HEK293 (cell line): ENCODE data around the gene PPP2R2D.

ENCODE experiments used
- CTCF ChIA-PET: fragments of 350-600 bp; formaldehyde crosslinking; extraction: SDS; loops from one replicate; lab custom pipeline; 2021; ENCODE audit warnings: antibody characterized with exemption; lab: Yijun Ruan, JAX
- POLR2A ChIA-PET: fragments of 300-600 bp; formaldehyde crosslinking; extraction: SDS; loops from one replicate; lab custom pipeline; 2020; ENCODE audit warnings: antibody characterized with exemption, inconsistent platforms; lab: Yijun Ruan, JAX
- H3K27ac ChIP-seq: fragments of 200-500 bp; sonication (Bioruptor generic); 2 replicates; pipeline ENCODE4 v1.5.1; 2014; ENCODE audit warnings: low read depth, low read length, control low read depth, inconsistent platforms; ENCODE audit errors: extremely low read depth
- H3K36me3 ChIP-seq, 2 experiments: fragments of 200-500 bp in 1 of 2; sonication (Bioruptor generic) in 1 of 2; 1 replicate in 1 of 2; 2 replicates in 1 of 2; pipeline ENCODE4 v1.5.1; 2014 to 2017; ENCODE audit warnings: inconsistent platforms in 2 of 2, low read length in 2 of 2; ENCODE audit not compliant: control insufficient read depth in 2 of 2, insufficient read depth in 1 of 2
- H3K4me1 ChIP-seq: fragments of 200-500 bp; sonication (Bioruptor generic); 2 replicates; pipeline ENCODE4 v1.5.1; 2014; ENCODE audit warnings: mild to moderate bottlenecking, low read length, inconsistent platforms; ENCODE audit not compliant: control insufficient read depth, insufficient read depth
- H3K4me3 ChIP-seq: 2 replicates; pipeline ENCODE4 v1.5.1; 2011; ENCODE audit warnings: low read depth, mild to moderate bottlenecking, control low read depth, low read length, moderate library complexity
- H3K9me3 ChIP-seq: fragments of 200-500 bp; sonication (Bioruptor generic); 2 replicates; pipeline ENCODE4 v1.5.1; 2014; ENCODE audit warnings: low read depth, low read length, inconsistent platforms; ENCODE audit not compliant: control insufficient read depth, insufficient read depth
- GLI2 ChIP-seq: fragments of 450-650 bp; formaldehyde crosslinking; IDR thresholded peaks from 2 replicates; pipeline ENCODE4; 2017; ENCODE audit warnings: missing biosample characterization, missing genetic modification characterization, low read depth, borderline replicate concordance
- KLF8 ChIP-seq: fragments of 450-650 bp; formaldehyde crosslinking; IDR thresholded peaks from 2 replicates; pipeline ENCODE4 v1.5.1; 2016; ENCODE audit warnings: missing biosample characterization, missing genetic modification characterization
- KLF9 ChIP-seq: fragments of 450-650 bp; formaldehyde crosslinking; IDR thresholded peaks from 2 replicates; pipeline ENCODE4 v1.5.1; 2016; ENCODE audit warnings: missing biosample characterization, missing genetic modification characterization, low read depth
- MEIS1 ChIP-seq: sonication (generic); formaldehyde crosslinking; IDR thresholded peaks from 2 replicates; pipeline ENCODE4 v1.8.1; 2022; ENCODE audit warnings: missing genetic modification reagents, mild to moderate bottlenecking, borderline replicate concordance
- MYNN ChIP-seq: fragments of 450-650 bp; formaldehyde crosslinking; IDR thresholded peaks from 2 replicates; pipeline ENCODE4 v1.5.1; 2016; ENCODE audit warnings: missing biosample characterization, missing genetic modification characterization, borderline replicate concordance
- SALL2 ChIP-seq: fragments of 450-650 bp; formaldehyde crosslinking; IDR thresholded peaks from 2 replicates; pipeline ENCODE4 v1.5.0; 2017; ENCODE audit warnings: missing biosample characterization, mild to moderate bottlenecking, missing genetic modification characterization, borderline replicate concordance
- SCRT1 ChIP-seq: fragments of 450-650 bp; formaldehyde crosslinking; IDR thresholded peaks from 2 replicates; pipeline ENCODE4 v1.5.1; 2016; ENCODE audit warnings: missing biosample characterization, missing genetic modification characterization, borderline replicate concordance
- SETDB1 ChIP-seq: IDR thresholded peaks from one replicate; pipeline ENCODE4 v1.6.1; 2017; ENCODE audit warnings: mild to moderate bottlenecking, low read length, moderate library complexity, mixed read lengths; ENCODE audit not compliant: insufficient read length
- YY2 ChIP-seq: fragments of 450-650 bp; formaldehyde crosslinking; IDR thresholded peaks from 2 replicates; pipeline ENCODE4 v1.5.1; 2016; ENCODE audit warnings: missing biosample characterization, missing genetic modification characterization
- ZBTB48 ChIP-seq: fragments of 450-650 bp; formaldehyde crosslinking; IDR thresholded peaks from 2 replicates; pipeline ENCODE4 v1.5.1; 2016; ENCODE audit warnings: missing biosample characterization, missing genetic modification characterization
- ZBTB8A ChIP-seq: fragments of 450-650 bp; formaldehyde crosslinking; IDR thresholded peaks from 2 replicates; pipeline ENCODE4 v1.5.1; 2016; ENCODE audit warnings: missing biosample characterization, missing genetic modification characterization
- ZFP3 ChIP-seq: fragments of 450-650 bp; formaldehyde crosslinking; IDR thresholded peaks from 2 replicates; pipeline ENCODE4 v1.5.1; 2016; ENCODE audit warnings: low read depth, missing biosample characterization, missing genetic modification characterization
- ZNF132 ChIP-seq: fragments of 450-650 bp; formaldehyde crosslinking; IDR thresholded peaks from 2 replicates; pipeline ENCODE4 v1.5.1; 2017; ENCODE audit warnings: missing biosample characterization, missing genetic modification characterization, borderline replicate concordance
- ZNF169 ChIP-seq: fragments of 450-650 bp; formaldehyde crosslinking; IDR thresholded peaks from 2 replicates; pipeline ENCODE4 v1.5.1; 2016; ENCODE audit warnings: missing biosample characterization, missing genetic modification characterization
- ZNF2 ChIP-seq: fragments of 450-650 bp; formaldehyde crosslinking; IDR thresholded peaks from 2 replicates; pipeline ENCODE4 v1.5.1; 2016; ENCODE audit warnings: missing biosample characterization, missing genetic modification characterization
- ZNF214 ChIP-seq: fragments of 450-650 bp; formaldehyde crosslinking; IDR thresholded peaks from 2 replicates; pipeline ENCODE4 v1.5.1; 2017; ENCODE audit warnings: missing biosample characterization, mild to moderate bottlenecking, missing genetic modification characterization, borderline replicate concordance
- ZNF404 ChIP-seq: fragments of 450-650 bp; formaldehyde crosslinking; IDR thresholded peaks from 2 replicates; pipeline ENCODE4 v1.5.1; 2017; ENCODE audit warnings: missing biosample characterization, missing genetic modification characterization
- ZNF48 ChIP-seq: fragments of 450-650 bp; formaldehyde crosslinking; IDR thresholded peaks from 2 replicates; pipeline ENCODE4 v1.5.1; 2016; ENCODE audit warnings: missing biosample characterization, missing genetic modification characterization
- ZNF501 ChIP-seq: fragments of 450-650 bp; formaldehyde crosslinking; IDR thresholded peaks from 2 replicates; pipeline ENCODE4 v1.5.1; 2016; ENCODE audit warnings: missing biosample characterization, missing genetic modification characterization
- ZNF521 ChIP-seq: fragments of 450-650 bp; formaldehyde crosslinking; IDR thresholded peaks from 2 replicates; pipeline ENCODE4 v1.5.1; 2017; ENCODE audit warnings: missing biosample characterization, mild to moderate bottlenecking, missing genetic modification characterization
- ZNF560 ChIP-seq: fragments of 450-650 bp; formaldehyde crosslinking; IDR thresholded peaks from 2 replicates; pipeline ENCODE4 v1.5.1; 2017; ENCODE audit warnings: missing biosample characterization, missing genetic modification characterization, borderline replicate concordance
- ZNF626 ChIP-seq: fragments of 450-650 bp; sonication (Bioruptor Pico); formaldehyde crosslinking; IDR thresholded peaks from 2 replicates; pipeline ENCODE4 v1.5.1; 2018; ENCODE audit warnings: missing biosample characterization, missing genetic modification characterization, inconsistent platforms
- ZNF776 ChIP-seq: fragments of 450-650 bp; formaldehyde crosslinking; IDR thresholded peaks from 2 replicates; pipeline ENCODE4 v1.5.0; 2017; ENCODE audit warnings: missing biosample characterization, missing genetic modification characterization, borderline replicate concordance
- ZSCAN23 ChIP-seq: fragments of 450-650 bp; formaldehyde crosslinking; IDR thresholded peaks from 2 replicates; pipeline ENCODE4 v1.5.1; 2016; ENCODE audit warnings: missing biosample characterization, missing genetic modification characterization
- TF ChIP-seq, protein P1 (sequence below): fragments of 450-650 bp; formaldehyde crosslinking; IDR thresholded peaks from 2 replicates; pipeline ENCODE4 v1.5.1; 2016; ENCODE audit warnings: missing biosample characterization, missing genetic modification characterization
- TF ChIP-seq, protein P2 (sequence below): fragments of 450-650 bp; formaldehyde crosslinking; optimal IDR thresholded peaks from 2 replicates; pipeline ENCODE3; 2016; ENCODE audit warnings: missing biosample characterization, mild to moderate bottlenecking, missing genetic modification characterization
- TF ChIP-seq, protein P3 (sequence below): fragments of 450-650 bp; formaldehyde crosslinking; IDR thresholded peaks from 2 replicates; pipeline ENCODE4; 2016; ENCODE audit warnings: missing biosample characterization, missing genetic modification characterization
- TF ChIP-seq, protein P4 (sequence below): fragments of 450-650 bp; IDR thresholded peaks from 2 replicates; pipeline ENCODE4 v1.5.1; 2018; ENCODE audit warnings: missing biosample characterization, missing genetic modification characterization

Gene PPP2R2D

DNA sequence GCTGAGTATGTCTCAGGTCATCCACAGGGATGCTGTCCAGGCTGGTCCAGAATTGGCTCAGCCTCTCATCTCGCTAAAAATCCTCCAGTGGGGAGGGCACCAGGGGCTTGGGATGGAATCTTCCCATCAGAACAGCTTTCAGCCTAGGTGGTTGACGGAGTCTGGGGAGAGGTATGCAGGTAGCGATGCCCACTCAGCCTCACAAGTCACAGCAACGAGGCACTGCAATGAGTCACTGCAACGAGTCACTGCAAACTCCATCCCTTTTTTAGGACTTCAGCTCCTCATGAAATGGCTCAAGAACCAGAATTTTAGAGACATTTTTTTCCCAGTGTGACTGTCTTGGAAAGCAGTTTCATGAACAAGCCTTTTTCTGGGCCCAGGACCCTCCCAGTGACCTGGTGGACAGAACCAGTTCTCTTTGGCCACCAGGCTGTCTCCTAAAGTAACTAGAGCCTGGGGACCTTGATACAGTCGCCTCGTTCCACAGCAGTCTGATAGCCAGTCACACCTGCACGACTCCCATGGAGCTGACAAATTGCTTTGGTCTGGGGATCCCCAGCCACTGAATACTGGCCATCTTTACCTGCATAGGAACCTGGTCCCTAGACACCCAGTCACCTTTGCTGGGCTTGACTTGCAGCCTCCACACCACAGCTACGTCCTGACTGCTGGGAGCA, 41.3 kb upstream of the PPP2R2D start (continued):
- TF ChIP-seq SALL2 (no peak), GLI2 (tag by site-specific recombination) (no peak), MYNN (tag by site-specific recombination) (no peak), ZNF776 (tag by site-specific recombination) (no peak), ZFP3 (tag by site-specific recombination) (no peak)

DNA sequence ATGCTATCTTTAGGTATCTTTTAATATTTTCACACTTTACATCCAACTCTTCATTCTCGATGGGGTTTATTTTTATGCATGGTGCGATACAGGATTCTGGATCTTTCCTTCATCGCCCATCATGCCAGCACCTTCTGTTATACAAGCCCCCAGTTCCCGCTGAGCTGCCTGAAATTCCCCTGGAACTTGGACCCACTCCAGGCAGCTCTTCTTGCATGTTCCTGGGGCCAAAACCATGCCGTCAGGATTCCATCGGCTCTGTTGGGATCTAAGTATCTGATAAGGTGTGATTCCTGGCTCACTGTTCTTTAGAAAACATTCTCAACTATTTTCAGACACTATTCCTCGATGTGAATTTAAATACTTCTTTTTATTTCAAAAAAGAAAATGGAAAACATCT, 40.5 kb upstream of the PPP2R2D start:
- TF ChIP-seq GLI2 (tag by site-specific recombination) = no peak
- TF ChIP-seq KLF8 = no peak
- TF ChIP-seq, protein P1, sequence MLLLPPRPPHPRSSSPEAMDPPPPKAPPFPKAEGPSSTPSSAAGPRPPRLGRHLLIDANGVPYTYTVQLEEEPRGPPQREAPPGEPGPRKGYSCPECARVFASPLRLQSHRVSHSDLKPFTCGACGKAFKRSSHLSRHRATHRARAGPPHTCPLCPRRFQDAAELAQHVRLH (tag by site-specific recombination) = no peak
- no peak for TF ChIP-seq SETDB1
- no peak for TF ChIP-seq ZNF214 (tag by site-specific recombination)
- TF ChIP-seq ZNF404 = no peak
- no peak for TF ChIP-seq MEIS1 (CRISPR knock-in tag)
- no peak for TF ChIP-seq KLF9 (tag by site-specific recombination)
- no peak for TF ChIP-seq ZNF2
- TF ChIP-seq, protein P2, sequence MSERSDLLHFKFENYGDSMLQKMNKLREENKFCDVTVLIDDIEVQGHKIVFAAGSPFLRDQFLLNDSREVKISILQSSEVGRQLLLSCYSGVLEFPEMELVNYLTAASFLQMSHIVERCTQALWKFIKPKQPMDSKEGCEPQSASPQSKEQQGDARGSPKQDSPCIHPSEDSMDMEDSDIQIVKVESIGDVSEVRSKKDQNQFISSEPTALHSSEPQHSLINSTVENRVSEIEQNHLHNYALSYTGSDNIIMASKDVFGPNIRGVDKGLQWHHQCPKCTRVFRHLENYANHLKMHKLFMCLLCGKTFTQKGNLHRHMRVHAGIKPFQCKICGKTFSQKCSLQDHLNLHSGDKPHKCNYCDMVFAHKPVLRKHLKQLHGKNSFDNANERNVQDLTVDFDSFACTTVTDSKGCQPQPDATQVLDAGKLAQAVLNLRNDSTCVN (tag by site-specific recombination) = no peak
- TF ChIP-seq, protein P3, sequence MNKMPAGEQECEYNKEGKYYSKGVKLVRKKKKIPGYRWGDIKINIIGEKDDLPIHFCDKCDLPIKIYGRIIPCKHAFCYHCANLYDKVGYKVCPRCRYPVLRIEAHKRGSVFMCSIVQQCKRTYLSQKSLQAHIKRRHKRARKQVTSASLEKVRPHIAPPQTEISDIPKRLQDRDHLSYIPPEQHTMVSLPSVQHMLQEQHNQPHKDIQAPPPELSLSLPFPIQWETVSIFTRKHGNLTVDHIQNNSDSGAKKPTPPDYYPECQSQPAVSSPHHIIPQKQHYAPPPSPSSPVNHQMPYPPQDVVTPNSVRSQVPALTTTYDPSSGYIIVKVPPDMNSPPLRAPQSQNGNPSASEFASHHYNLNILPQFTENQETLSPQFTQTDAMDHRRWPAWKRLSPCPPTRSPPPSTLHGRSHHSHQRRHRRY = no peak
- TF ChIP-seq ZNF132 (tag by site-specific recombination) = no peak
- no peaks in the 10 kb centered on the region for H3K36me3 ChIP-seq
- ChIA-PET POLR2A (no interaction called here), CTCF (interaction anchor here (0.6 to 1.4 kb wide), 2 partner anchors 14 to 143 kb away, joined by 4 to 6 read pairs; no protein-coding TSS in a partner anchor)
- no peak overlapping the region for H3K27ac ChIP-seq
- no peak overlapping the region for H3K4me3 ChIP-seq
- H3K9me3 ChIP-seq = no peaks in the 10 kb centered on the region
- H3K4me1 ChIP-seq = no peaks in the 10 kb centered on the region

DNA sequence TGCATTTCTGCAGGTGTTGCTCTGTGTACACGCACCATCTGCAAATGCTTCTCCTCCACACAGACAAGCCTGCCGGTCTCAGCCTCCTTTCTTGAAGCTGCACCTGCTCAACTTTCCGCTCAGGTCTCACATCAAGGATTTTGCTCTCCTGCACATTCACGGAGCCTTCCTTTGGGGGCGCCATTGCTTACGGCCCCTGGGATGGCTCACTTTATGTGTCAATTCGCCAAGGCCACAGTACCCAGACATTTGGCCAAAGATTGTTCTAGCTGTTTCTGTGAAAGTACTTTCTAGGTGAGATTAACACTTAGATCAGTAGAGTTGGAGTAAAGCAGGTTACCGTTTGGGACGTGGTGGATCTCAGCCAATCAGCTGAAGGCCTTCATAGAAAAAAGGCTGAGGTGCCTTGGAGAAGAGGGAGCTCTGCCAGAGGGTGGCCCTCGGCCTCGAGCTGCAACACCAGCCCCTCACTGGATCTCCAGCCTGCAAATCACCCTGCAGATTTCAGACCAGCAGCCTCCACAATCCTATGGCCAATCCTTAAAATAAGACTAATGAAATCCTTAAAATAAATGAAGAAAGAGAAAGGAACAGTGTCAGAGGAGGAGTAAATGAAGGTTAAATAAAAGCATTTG, 39.9 kb upstream of the PPP2R2D start:
- Histone ChIP-seq H3K4me1 (no peaks in the 10 kb centered on the region), H3K4me3 (no peak overlapping the region), H3K9me3 (no peaks in the 10 kb centered on the region), H3K27ac (no peak overlapping the region), H3K36me3 (no peaks in the 10 kb centered on the region)
- ChIA-PET CTCF (interaction anchor here (0.6 to 1.4 kb wide), 4 partner anchors 13 to 632 kb away, joined by 3 to 6 read pairs (median 4); no protein-coding TSS in a partner anchor), POLR2A (no interaction called here)
- TF ChIP-seq ZNF521 (tag by site-specific recombination) (no peak), SCRT1 (tag by site-specific recombination) (no peak), ZBTB8A (tag by site-specific recombination) (no peak), MEIS1 (CRISPR knock-in tag) (no peak), ZNF560 (tag by site-specific recombination) (no peak), YY2 (tag by site-specific recombination) (no peak), ZNF626 (no peak), ZBTB48 (tag by site-specific recombination) (no peak), ZNF501 (tag by site-specific recombination) (no peak), ZNF48 (no peak), ZNF169 (tag by site-specific recombination) (no peak), ZSCAN23 (tag by site-specific recombination) (no peak)
- TF ChIP-seq, protein P4, sequence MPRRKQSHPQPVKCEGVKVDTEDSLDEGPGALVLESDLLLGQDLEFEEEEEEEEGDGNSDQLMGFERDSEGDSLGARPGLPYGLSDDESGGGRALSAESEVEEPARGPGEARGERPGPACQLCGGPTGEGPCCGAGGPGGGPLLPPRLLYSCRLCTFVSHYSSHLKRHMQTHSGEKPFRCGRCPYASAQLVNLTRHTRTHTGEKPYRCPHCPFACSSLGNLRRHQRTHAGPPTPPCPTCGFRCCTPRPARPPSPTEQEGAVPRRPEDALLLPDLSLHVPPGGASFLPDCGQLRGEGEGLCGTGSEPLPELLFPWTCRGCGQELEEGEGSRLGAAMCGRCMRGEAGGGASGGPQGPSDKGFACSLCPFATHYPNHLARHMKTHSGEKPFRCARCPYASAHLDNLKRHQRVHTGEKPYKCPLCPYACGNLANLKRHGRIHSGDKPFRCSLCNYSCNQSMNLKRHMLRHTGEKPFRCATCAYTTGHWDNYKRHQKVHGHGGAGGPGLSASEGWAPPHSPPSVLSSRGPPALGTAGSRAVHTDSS (tag by site-specific recombination) = no peak
